LNCaP clone FGC (cell line): ENCODE data around the gene CCNL2.
A peak's percentile ranks its signal among the peaks of the same experiment; 100 is the strongest.

ENCODE experiments used
- DNase-seq: peaks from one replicate; pipeline ENCODE4 v3.0.0-alpha.2; 2011; ENCODE audit warnings: low read depth
- H3K4me3 ChIP-seq: 2 replicates; pipeline ENCODE4 v1.5.1; 2011; ENCODE audit warnings: mild to moderate bottlenecking, low read depth, low read length, control low read depth
- CTCF ChIP-seq: IDR thresholded peaks from 2 replicates; pipeline ENCODE4 v1.5.1; 2012; ENCODE audit warnings: mild to moderate bottlenecking; ENCODE audit not compliant: control insufficient read depth, insufficient read depth; ENCODE audit errors: extremely low read depth

CCNL2 gene

DNA sequence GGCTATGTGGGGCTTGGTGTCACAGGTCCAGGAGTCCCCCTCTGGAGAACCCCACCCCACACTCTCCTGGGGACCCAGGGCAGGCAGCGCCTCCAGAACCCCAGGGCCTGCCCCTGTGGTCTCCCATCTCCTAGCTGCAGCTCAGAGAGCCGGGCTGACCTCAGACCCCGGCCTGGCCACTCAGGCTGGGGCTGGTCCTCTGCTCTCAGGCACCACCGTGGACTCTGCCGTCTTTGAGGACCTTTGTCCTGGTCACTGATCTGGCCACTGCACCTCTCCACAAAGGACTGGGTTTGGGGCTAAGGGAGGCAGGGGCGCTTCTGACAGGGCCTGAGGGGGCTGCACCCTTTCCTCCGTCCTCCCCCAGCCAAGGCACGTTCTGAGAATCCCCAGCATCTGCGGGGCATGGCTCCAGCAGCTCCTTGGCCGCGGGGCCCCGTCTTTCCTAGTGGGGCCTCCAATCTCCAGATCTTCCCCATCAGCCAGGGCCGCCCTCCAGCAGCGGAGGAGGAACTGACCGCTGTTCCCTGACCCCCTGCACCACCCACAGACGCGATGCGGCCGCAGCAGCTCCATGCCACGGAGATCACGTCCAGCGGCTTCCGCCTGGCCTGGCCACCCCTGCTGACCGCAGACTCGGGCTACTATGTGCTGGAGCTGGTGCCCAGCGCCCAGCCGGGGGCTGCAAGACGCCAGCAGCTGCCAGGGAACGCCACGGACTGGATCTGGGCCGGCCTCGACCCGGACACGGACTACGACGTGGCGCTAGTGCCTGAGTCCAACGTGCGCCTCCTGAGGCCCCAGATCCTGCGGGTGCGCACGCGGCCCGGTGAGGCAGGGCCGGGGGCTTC is 39.6 kb upstream of the CCNL2 start:
- no peak for DNase-seq
- no peak overlapping the region for H3K4me3 ChIP-seq
- TF ChIP-seq CTCF: no peak

DNA sequence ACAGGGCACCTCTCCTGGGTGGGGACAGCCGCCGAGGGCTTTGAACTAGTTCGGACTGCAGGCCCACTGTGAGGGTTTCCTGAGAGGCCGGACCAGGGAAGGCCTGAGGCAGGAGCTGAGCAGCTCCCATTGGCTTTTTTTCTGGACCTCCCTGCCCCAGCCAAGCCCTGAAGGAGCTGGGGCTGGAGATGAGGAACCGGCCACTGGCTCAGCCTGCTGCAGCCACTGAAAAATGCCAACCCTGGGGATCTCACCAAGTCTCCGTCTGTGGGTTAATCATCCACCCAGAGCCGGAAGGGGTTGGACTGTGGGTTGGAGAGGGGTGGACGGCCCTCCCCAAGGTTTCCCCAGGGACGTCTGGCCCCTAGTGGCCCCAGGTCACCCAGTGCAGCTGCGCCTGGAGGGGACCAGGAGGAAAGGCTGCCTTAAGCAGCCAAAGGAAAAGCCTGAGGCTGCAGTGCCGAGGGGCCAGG is 38.8 kb upstream of the CCNL2 start:
- TF ChIP-seq CTCF: no peak
- H3K4me3 ChIP-seq: no peak overlapping the region
- no peak for DNase-seq

DNA sequence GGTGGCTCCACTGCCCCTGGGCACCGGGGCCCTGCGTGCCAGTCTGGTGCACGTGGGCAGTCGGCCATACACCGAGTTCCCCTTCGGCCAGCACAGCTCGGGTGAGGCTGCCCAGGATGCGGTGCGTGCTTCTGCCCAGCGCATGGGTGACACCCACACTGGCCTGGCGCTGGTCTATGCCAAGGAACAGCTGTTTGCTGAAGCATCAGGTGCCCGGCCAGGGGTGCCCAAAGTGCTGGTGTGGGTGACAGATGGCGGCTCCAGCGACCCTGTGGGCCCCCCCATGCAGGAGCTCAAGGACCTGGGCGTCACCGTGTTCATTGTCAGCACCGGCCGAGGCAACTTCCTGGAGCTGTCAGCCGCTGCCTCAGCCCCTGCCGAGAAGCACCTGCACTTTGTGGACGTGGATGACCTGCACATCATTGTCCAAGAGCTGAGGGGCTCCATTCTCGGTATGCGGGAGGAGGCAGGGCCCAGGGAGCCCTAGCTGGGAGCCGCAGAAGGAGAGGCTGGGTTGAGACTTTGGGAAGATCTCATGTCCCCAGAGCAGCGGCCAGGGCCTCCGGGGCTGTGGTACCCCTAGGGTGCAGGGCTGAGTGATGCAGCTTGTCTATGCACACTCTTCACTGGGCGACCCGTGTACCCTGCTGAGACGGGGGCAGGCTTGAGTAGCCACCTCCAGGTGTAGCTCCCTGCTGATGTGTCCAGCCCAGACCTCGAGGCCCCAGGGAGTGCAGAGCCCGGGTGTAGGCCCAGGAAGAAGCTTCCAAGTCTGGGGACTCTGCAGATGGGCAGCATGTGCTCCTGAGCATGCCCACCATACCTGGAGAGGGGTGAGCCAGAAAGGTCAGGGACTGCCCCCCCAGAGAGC is 38.1 kb upstream of the CCNL2 start:
- no peak for TF ChIP-seq CTCF
- H3K4me3 ChIP-seq: peak overlapping the region; percentile 95
- DNase-seq: no peak

- no peak for DNase-seq
- peak overlapping the region; percentile 95 for H3K4me3 ChIP-seq
- TF ChIP-seq CTCF: no peak
Measured at GRCh38 chr1:1436630-1437032, 37.5 kb upstream of the CCNL2 start.

DNA sequence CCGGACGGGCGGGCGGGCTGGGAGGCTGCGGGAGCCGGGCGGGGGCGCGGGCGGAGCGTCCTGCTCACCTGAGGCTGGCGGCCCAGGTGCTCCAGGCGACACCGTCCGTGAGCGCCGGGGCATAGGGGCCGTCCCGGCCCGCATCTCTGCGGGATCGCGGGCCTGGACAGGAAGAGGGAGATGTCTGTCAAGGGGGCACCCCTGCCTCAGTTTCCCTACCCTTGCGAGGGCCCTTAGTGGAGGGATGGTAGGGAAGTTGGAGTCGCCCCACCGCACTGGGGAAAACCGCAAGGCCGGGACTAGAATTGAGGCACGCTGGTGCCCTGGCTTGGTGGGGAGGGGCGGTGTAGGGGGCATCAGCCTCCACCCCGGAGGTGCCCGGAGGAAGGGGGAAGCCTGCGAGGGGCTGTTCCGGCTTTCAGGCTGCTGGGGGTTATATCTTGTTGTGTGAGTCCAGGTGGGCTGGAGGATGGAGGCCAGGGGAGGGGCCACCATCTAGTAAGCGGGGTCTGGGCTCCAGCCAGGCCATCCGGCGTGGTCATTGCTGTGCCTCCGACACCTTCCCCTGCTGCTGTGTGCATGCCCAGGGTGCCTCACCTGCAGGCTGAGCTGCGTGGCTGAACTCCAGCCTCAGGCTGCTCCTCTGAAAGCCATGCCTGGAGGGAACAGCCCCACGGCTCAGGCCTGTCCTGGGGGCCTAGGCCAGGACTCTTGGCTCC is 36.9 kb upstream of the CCNL2 start:
- no peak for TF ChIP-seq CTCF
- no peak for DNase-seq
- peak overlapping the region; percentile 95 for H3K4me3 ChIP-seq

GRCh38 chr1:1435106-1435903 is 36.2 kb upstream of the CCNL2 start, which contains the start of gene VWA1:
VWA1 (plus strand) TSS chr1:1435690; CDS start chr1:1435749, 59 bp downstream.
- no peak for TF ChIP-seq CTCF
- no peak for DNase-seq
- H3K4me3 ChIP-seq: peak within 1 kb of the TSS; percentile 95
